Stimulated activated naive B cell treated with anti-CD40 and anti-IgM and Interleukin-4, amounts not matched to agents 10 μg/mL and 1 μg/mL and 100 μg/mL, for 72 hours (primary cell): ENCODE data around the gene WASF2.

Experiments
- ATAC-seq, 2 donors: fragments of 150-1000 bp; cut with Tn5 transposase; replicated peaks; 2 replicates each; pipeline ENCODE4 v1.10.0; 2021; ENCODE audit warnings: moderate library complexity in 1 of 2
- DNase-seq: peaks from one replicate; pipeline ENCODE4 v3.0.0; 2021
- H3K27ac Mint-ChIP-seq: one replicate; pipeline ENCODE4 v1.8.0; 2022; ENCODE audit warnings: mild to moderate bottlenecking, mixed read lengths
- H3K27me3 Mint-ChIP-seq, 2 donors: one replicate each; pipeline ENCODE4 v1.8.0; 2022; ENCODE audit warnings: mixed read lengths in 2 of 2
- H3K36me3 Mint-ChIP-seq, 2 donors: one replicate each; pipeline ENCODE4 v1.8.0; 2022; ENCODE audit warnings: mixed read lengths in 2 of 2, mild to moderate bottlenecking in 1 of 2
- H3K4me1 Mint-ChIP-seq, 2 donors: one replicate each; pipeline ENCODE4 v1.8.0; 2022; ENCODE audit warnings: mixed read lengths in 2 of 2, mild to moderate bottlenecking in 1 of 2
- H3K4me3 Mint-ChIP-seq, 2 donors: one replicate each; pipeline ENCODE4 v1.8.0; 2022; ENCODE audit warnings: mild to moderate bottlenecking in 2 of 2, mixed read lengths in 2 of 2, moderate library complexity in 1 of 2
- H3K9me3 Mint-ChIP-seq, 2 donors: one replicate each; pipeline ENCODE4 v1.8.0; 2022; ENCODE audit warnings: mixed read lengths in 2 of 2, mild to moderate bottlenecking in 1 of 2

Gene WASF2

GRCh38 chr1:27527223-27527889, 37.4 kb upstream of the WASF2 start:
- Mint-ChIP-seq H3K4me1 (peaks cover 56 to 68% of the 10 kb centered on the region in 2 donors), H3K27ac (peak overlapping the region; percentile 33), H3K4me3 (peak overlapping the region; percentile 58 to 78), H3K36me3 (peaks cover 0 to 3% of the 10 kb centered on the region in 2 donors), H3K27me3 (peaks cover 1 to 3% of the 10 kb centered on the region in 2 donors), H3K9me3 (no peaks in the 10 kb centered on the region)
- peak; percentile 13 to 21 for ATAC-seq
- no peak for DNase-seq

- DNase-seq (no peak), ATAC-seq (peak; percentile 14 to 26)
- Mint-ChIP-seq H3K36me3 (no peaks in the 10 kb centered on the region), H3K9me3 (no peaks in the 10 kb centered on the region), H3K4me1 (peaks cover 59 to 75% of the 10 kb centered on the region in 2 donors), H3K4me3 (peak overlapping the region; percentile 58 to 74), H3K27me3 (peaks cover 8 to 9% of the 10 kb centered on the region in 2 donors), H3K27ac (peak overlapping the region; percentile 91)
These were observed 36.7 kb upstream of the WASF2 start for GRCh38 chr1:27526569-27527222.

GRCh38 chr1:27525296-27526272, 35.6 kb upstream of the WASF2 start:
- H3K36me3 Mint-ChIP-seq, result no peaks in the 10 kb centered on the region
- H3K9me3 Mint-ChIP-seq, result no peaks in the 10 kb centered on the region
- H3K4me3 Mint-ChIP-seq, result peak overlapping the region; percentile 58 to 74
- H3K27ac Mint-ChIP-seq, result peak overlapping the region; percentile 91
- peak; percentile 72 for ATAC-seq
- H3K4me1 Mint-ChIP-seq, result peaks cover 63 to 86% of the 10 kb centered on the region in 2 donors
- peak; percentile 63 for DNase-seq
- peaks cover 9 to 10% of the 10 kb centered on the region in 2 donors for H3K27me3 Mint-ChIP-seq

- no peak for ATAC-seq
- Mint-ChIP-seq H3K27me3 (peaks cover 9 to 10% of the 10 kb centered on the region in 2 donors), H3K4me3 (no peak overlapping the region)
These were observed 33.5 kb upstream of the WASF2 start for GRCh38 chr1:27523337-27524020.

GRCh38 chr1:27522432-27523336, 32.7 kb upstream of the WASF2 start:
- no peak overlapping the region for H3K4me3 Mint-ChIP-seq

More at GRCh38 chr1:27523337-27524020, 33.5 kb upstream of the WASF2 start:
- Mint-ChIP-seq H3K4me1 (peaks cover 54 to 80% of the 10 kb centered on the region in 2 donors), H3K9me3 (no peaks in the 10 kb centered on the region), H3K36me3 (no peaks in the 10 kb centered on the region), H3K27ac (peak overlapping the region; percentile 27)
- no peak for DNase-seq

GRCh38 chr1:27521861-27522431, 32.0 kb upstream of the WASF2 start:
- peak overlapping the region; percentile 10 for H3K27ac Mint-ChIP-seq
- DNase-seq (no peak), ATAC-seq (no peak)
- H3K4me3 Mint-ChIP-seq, result peak overlapping the region; percentile 40 to 52
- no peaks in the 10 kb centered on the region for H3K36me3 Mint-ChIP-seq
- peaks cover 9 to 10% of the 10 kb centered on the region in 2 donors for H3K27me3 Mint-ChIP-seq
- H3K4me1 Mint-ChIP-seq, result peaks cover 51 to 70% of the 10 kb centered on the region in 2 donors
- no peaks in the 10 kb centered on the region for H3K9me3 Mint-ChIP-seq

More at GRCh38 chr1:27522432-27523336, 32.7 kb upstream of the WASF2 start:
- H3K27ac Mint-ChIP-seq, result peak overlapping the region; percentile 10
- H3K9me3 Mint-ChIP-seq, result no peaks in the 10 kb centered on the region
- no peak for ATAC-seq
- peaks cover 53 to 75% of the 10 kb centered on the region in 2 donors for H3K4me1 Mint-ChIP-seq
- peaks cover 9 to 10% of the 10 kb centered on the region in 2 donors for H3K27me3 Mint-ChIP-seq
- H3K36me3 Mint-ChIP-seq, result no peaks in the 10 kb centered on the region
- DNase-seq, result no peak

- H3K4me3 Mint-ChIP-seq, result peak overlapping the region; percentile 40 to 52
- H3K27me3 Mint-ChIP-seq, result peaks cover 9 to 10% of the 10 kb centered on the region in 2 donors
- no peaks in the 10 kb centered on the region for H3K9me3 Mint-ChIP-seq
- H3K27ac Mint-ChIP-seq, result peak overlapping the region; percentile 48
- no peak for DNase-seq
- no peaks in the 10 kb centered on the region for H3K36me3 Mint-ChIP-seq
- peaks cover 47 to 68% of the 10 kb centered on the region in 2 donors for H3K4me1 Mint-ChIP-seq
- no peak for ATAC-seq
These were observed 31.4 kb upstream of the WASF2 start for GRCh38 chr1:27521336-27521831.

- Mint-ChIP-seq H3K27ac (peak overlapping the region; percentile 59), H3K36me3 (no peaks in the 10 kb centered on the region), H3K9me3 (no peaks in the 10 kb centered on the region), H3K4me1 (peaks cover 40 to 62% of the 10 kb centered on the region in 2 donors), H3K27me3 (peaks cover 9 to 10% of the 10 kb centered on the region in 2 donors), H3K4me3 (no peak overlapping the region)
- DNase-seq (no peak), ATAC-seq (no peak)
These were observed 30.7 kb upstream of the WASF2 start for GRCh38 chr1:27520651-27521050.

GRCh38 chr1:27519331-27520258, 29.6 kb upstream of the WASF2 start:
- Mint-ChIP-seq H3K9me3 (no peaks in the 10 kb centered on the region), H3K27me3 (peaks cover 9 to 10% of the 10 kb centered on the region in 2 donors), H3K27ac (no peak overlapping the region), H3K36me3 (no peaks in the 10 kb centered on the region), H3K4me3 (no peak overlapping the region), H3K4me1 (peaks cover 33 to 52% of the 10 kb centered on the region in 2 donors)
- DNase-seq, result no peak
- ATAC-seq, result no peak

- DNase-seq (no peak), ATAC-seq (no peak)
- Mint-ChIP-seq H3K9me3 (no peaks in the 10 kb centered on the region), H3K27ac (no peak overlapping the region), H3K4me1 (peaks cover 29 to 45% of the 10 kb centered on the region in 2 donors), H3K36me3 (no peaks in the 10 kb centered on the region), H3K4me3 (no peak overlapping the region), H3K27me3 (peaks cover 9 to 10% of the 10 kb centered on the region in 2 donors)
These were observed 28.8 kb upstream of the WASF2 start for GRCh38 chr1:27518808-27519207.

GRCh38 chr1:27517907-27518718, 28.1 kb upstream of the WASF2 start:
- ATAC-seq, result no peak
- H3K27me3 Mint-ChIP-seq, result peaks cover 9 to 10% of the 10 kb centered on the region in 2 donors
- no peak overlapping the region for H3K4me3 Mint-ChIP-seq
- H3K36me3 Mint-ChIP-seq, result no peaks in the 10 kb centered on the region
- H3K4me1 Mint-ChIP-seq, result peaks cover 28 to 43% of the 10 kb centered on the region in 2 donors
- H3K9me3 Mint-ChIP-seq, result no peaks in the 10 kb centered on the region
- H3K27ac Mint-ChIP-seq, result no peak overlapping the region
- DNase-seq, result no peak
